Cardiac muscle cell (in vitro differentiated cells and primary cell): ENCODE results near the gene SMC3. TPM values are rescaled to one million over a fixed set of nuclear protein-coding genes. Genes with fewer than 3 reads are reported as not detected.

ENCODE experiments used
- DNase-seq, 2 donors: peaks; one replicate each; pipeline versions ENCODE4 v3.0.0 to v3.0.0-alpha.2; 2010 to 2017; ENCODE audit warnings: low read depth in 1 of 2, low spot score in 1 of 2
- H3K27ac ChIP-seq: fragments of 200-600 bp; sonication (generic); 2 replicates; pipeline ENCODE4 v1.5.1; 2016
- H3K27me3 ChIP-seq: fragments of 200-600 bp; sonication (generic); 2 replicates; pipeline ENCODE4 v1.6.0; 2016; ENCODE audit warnings: control low read depth
- H3K36me3 ChIP-seq: fragments of 200-600 bp; sonication (generic); 2 replicates; pipeline ENCODE4 v1.5.1; 2016; ENCODE audit warnings: control low read depth
- H3K4me1 ChIP-seq: fragments of 200-600 bp; sonication (generic); 2 replicates; pipeline ENCODE4 v1.8.1; 2017; ENCODE audit warnings: low read depth, mild to moderate bottlenecking, mixed run types
- H3K4me3 ChIP-seq: fragments of 200-600 bp; sonication (generic); 2 replicates; pipeline ENCODE4 v1.5.1; 2016; ENCODE audit warnings: mild to moderate bottlenecking
- H3K9me3 ChIP-seq: fragments of 200-600 bp; sonication (generic); 2 replicates; pipeline ENCODE4 v1.5.1; 2017; ENCODE audit warnings: low read depth, mild to moderate bottlenecking, control low read depth
- CTCF ChIP-seq: IDR thresholded peaks from 2 replicates; pipeline ENCODE4 v1.5.1; 2012; ENCODE audit warnings: low read depth, mild to moderate bottlenecking, low read length
- polyA plus RNA-seq: library from polyadenylated mRNA; unstranded; fragments of >200 nt; fragmentation: Nextera tagmentation; extraction: Ambion mirVana; gene quantifications from 2 replicates; pipeline ENCODE4 v1.2.1, GENCODE V29; 2016
- total RNA-seq: library from RNA; depleted of rRNA; stranded (reverse); fragments of >200 nt; gene quantifications from 2 replicates; pipeline ENCODE4 v1.2.3, GENCODE V29; 2016

SMC3 gene
- total and polyA plus RNA-seq, 2 experiments from 2014 or later: 40.7 to 81.5 TPM

DNA sequence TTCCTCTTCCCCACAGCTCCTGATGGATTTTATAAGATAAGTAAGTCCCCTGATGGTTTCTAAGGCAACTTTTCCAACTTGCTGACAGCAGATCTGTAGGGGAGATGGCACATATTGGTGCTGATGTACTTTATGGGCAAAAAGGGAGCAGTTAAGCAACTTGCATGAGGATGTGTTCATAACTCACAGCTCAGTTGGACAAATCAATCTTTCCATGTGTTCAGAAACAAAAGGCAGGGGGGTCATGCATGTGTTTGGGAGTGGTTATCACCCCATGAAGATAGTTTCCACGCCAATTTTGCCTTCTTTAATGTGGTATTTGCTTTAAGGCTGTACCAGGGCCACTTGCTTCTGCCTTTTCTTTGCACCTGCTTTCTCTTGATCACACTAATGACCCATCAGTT lies 82.8 kb downstream of the SMC3 start:
- Histone ChIP-seq H3K4me3 (no peak overlapping the region), H3K9me3 (no peaks in the 10 kb centered on the region), H3K4me1 (peaks cover 50% of the 10 kb centered on the region), H3K27me3 (no peaks in the 10 kb centered on the region), H3K27ac (no peak overlapping the region), H3K36me3 (no peaks in the 10 kb centered on the region)
- no peak for DNase-seq
- no peak for TF ChIP-seq CTCF

DNA sequence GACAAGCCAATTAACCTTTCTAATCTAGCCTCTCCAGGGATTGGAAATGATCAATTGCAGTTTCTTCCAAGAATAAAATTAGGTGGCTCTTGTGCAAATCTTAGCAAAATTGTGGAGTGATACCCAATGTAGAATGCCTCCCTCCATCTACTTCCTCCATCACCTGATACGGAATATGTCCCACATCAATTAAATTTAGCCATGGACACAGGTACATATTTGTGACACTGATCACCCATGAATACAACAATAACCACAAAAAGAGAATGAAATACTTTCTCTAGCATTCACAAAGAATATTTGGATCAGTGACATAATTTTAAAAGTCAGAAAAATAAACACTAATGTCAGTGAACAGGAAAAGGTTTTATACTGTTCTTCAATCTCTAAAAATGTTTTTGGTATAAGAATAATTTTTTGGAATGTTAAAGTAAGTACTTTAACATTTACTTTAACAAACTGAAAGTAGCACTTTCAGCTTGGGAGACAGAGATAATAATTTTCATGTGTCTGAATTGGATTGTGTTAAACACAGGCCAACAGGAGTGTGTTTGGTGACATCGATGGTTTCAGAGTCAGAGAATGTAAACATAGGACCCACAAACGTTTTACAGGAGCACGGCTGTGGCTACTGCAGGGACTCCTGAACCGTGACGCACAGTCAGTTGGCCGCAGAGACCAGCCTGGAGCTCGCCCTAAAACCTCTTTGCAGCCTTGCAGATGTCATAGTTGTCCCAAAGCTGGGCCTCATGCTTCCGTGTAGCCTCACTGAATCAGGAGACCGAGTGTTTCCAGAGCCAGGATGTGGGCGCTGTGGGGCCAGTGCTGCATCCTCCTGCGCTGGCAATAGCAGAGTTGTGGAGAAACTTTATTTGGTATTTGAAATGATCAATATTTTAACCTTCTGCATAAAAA lies 83.8 kb downstream of the SMC3 start:
- Histone ChIP-seq H3K4me1 (peaks cover 45% of the 10 kb centered on the region), H3K36me3 (no peaks in the 10 kb centered on the region), H3K27ac (no peak overlapping the region), H3K27me3 (no peaks in the 10 kb centered on the region), H3K4me3 (no peak overlapping the region), H3K9me3 (no peaks in the 10 kb centered on the region)
- no peak for TF ChIP-seq CTCF
- DNase-seq: no peak

DNA sequence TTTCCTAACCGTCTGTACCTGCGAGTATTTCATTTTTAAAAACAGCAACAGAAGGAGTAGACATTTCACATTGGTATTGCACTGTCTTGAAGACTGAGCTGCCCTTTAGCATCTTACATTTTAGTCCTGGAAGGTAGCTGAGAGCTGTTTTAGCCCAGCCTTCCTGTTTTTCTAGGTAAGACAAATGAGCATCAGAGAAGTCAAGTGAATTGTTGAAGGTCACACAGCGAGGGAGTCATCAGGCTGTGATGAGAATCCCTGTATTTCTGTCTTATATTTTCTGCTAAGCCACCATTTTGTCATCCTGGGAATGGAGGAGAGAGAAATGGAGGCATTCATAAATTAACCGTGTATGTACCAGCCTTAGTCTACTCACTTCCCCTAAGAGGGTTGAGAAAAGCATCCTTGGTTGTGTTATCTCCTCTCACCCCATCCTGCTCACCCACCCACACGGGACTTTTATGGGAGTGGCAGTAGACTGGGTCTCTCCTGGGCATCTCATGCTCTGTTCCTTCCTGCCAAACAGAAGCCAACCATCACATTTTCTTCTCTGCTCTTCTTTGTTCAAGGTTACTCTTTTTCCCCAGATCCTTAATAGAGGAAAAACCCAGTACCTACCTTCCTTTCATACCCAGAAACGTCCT lies 85.1 kb downstream of the SMC3 start:
- Histone ChIP-seq H3K4me3 (no peak overlapping the region), H3K36me3 (no peaks in the 10 kb centered on the region), H3K27ac (no peak overlapping the region), H3K4me1 (peaks cover 38% of the 10 kb centered on the region), H3K27me3 (no peaks in the 10 kb centered on the region), H3K9me3 (no peaks in the 10 kb centered on the region)
- DNase-seq: no peak
- no peak for TF ChIP-seq CTCF

Other genes starting within 250 kb of the SMC3 start
- gene DUSP5, start 69.8 kb upstream of the SMC3 start, total RNA-seq: 75.8 and 82.1 TPM in 2 replicates
- 64.1 and 99.5 TPM in 2 replicates for gene DUSP5, start 69.8 kb upstream of the SMC3 start, polyA plus RNA-seq
- 23.0 and 28.5 TPM in 2 replicates for gene RBM20, start 76.6 kb downstream of the SMC3 start, total RNA-seq
- 12.7 and 19.2 TPM in 2 replicates for gene RBM20, start 76.6 kb downstream of the SMC3 start, polyA plus RNA-seq